CD4-positive, alpha-beta T cell treated with Interleukin-15 for 1 hour (primary cell): ENCODE data around the gene THAP10.
"Not testable (repeated sequence)": the region's sequence is repeated elsewhere in the genome, so short reads cannot be mapped to it uniquely, and the experiment has no call there.

Experiments used
- DNase-seq: peaks from one replicate; pipeline ENCODE4 v3.0.0-alpha.2; 2020

THAP10 gene

GRCh38 chr15:70892002-70892911 is at the start of gene THAP10, which contains the start of gene LRRC49:
Gene THAP10 (minus strand): TSS chr15:70892433. CDS start chr15:70892272, 161 bp downstream.
Gene LRRC49 (plus strand): TSS chr15:70892826. CDS start chr15:70892895, 69 bp downstream.
- DNase-seq = peak; percentile 47

DNA sequence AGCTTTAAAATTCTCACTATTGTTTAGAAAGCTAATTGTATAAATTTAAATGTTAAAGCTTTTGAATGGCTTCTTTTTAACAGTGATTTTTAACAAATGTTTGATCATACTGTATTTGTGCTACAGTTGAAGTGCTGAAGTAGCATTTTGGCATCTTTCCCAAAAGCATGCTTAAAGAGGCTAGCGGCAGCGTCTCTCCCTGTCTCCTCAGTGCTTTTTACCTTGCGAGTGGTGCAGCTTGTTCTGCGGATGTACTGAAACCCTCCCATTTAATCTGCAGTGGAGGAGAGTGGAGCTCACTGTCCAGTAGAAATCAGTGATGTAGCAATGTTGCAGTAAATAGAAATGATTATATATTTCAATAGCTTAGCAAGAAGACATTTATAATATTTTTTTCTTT is 44.1 kb upstream of the THAP10 start:
- DNase-seq = no peak

- no peak for DNase-seq
Measured at GRCh38 chr15:70935631-70936030, 43.4 kb upstream of the THAP10 start.

DNA sequence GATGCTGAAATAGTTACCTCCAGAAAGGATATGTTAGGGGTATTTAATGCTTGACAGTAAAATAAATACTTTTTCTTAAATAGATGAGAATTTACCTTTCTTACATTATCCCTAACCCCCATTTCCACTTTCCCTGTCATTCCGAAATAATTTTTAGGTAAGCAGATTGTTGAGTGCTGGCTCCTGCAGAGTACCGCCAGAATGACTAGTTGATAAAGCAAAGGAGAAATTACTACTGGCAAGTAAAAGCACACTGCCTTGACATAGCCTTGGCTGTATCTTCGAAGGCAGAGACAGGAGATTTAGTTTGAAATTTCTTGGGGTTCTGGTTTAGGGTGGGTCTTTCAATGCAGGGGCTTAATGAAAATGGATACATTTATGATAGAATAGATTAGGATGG is 41.2 kb upstream of the THAP10 start:
- no peak for DNase-seq

DNA sequence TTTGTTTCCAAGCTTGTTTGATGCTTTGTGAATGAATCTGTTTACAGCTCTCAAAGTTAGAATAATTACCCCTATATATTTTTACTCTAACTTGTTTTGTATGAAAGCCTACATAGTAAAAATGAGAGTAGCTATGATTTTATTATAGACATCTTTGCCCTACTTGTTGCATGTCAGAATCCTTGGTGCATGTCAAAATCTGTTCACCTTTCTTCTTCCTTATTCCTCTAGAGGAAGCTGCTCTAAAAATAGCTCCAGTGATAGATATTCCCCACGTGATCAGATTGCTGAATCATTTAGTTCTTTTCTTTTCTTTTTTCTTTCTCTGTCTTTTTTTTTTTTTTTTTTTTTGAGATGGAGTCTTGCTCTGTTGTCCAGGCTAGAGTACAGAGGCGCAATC is 40.2 kb upstream of the THAP10 start:
- no peak for DNase-seq

GRCh38 chr15:70931821-70932220 is 39.6 kb upstream of the THAP10 start:
- DNase-seq = no peak

GRCh38 chr15:70926914-70927313 is 34.7 kb upstream of the THAP10 start:
- DNase-seq = not testable (repeated sequence)

GRCh38 chr15:70923311-70924080 is 31.3 kb upstream of the THAP10 start:
- DNase-seq = no peak

- no peak for DNase-seq
Measured at GRCh38 chr15:70922119-70922518, 29.9 kb upstream of the THAP10 start.

DNA sequence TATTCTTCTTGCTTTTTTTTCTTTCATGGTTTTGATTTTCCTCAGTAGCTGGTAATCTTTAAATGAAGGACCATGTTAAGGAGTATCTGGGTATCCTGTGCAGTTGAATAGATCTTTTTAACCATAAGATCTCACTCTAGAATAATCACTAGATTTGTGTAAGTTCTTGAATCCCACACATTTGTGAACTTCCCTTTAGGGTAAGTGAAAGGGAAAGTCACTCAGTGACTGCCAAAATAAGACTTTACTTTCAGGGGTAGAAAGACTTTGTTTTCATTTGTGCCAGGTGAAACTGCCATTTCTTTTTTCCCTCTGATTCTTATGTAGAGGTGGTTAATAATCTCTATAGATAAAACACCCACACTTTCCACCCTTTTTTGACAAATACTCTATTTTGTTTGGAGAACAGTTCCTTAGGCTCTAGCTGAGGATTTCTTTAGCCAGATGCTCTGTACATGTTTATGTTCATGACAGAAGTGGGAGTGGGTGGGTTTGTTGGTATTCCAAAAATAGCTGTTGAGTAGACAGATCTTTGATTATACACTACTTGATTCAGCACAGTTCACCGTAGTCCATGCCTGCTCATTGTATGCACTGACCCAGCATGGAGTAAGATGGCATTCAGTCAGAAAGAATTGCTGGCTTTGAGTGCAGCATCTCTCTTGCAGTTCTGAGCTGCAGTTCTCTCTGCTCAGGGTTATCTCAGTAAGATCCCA is 28.9 kb upstream of the THAP10 start:
- no peak for DNase-seq

- no peak for DNase-seq
Measured at GRCh38 chr15:70917955-70918354, 25.7 kb upstream of the THAP10 start.

GRCh38 chr15:70916531-70916930 is 24.3 kb upstream of the THAP10 start:
- DNase-seq = no peak

DNA sequence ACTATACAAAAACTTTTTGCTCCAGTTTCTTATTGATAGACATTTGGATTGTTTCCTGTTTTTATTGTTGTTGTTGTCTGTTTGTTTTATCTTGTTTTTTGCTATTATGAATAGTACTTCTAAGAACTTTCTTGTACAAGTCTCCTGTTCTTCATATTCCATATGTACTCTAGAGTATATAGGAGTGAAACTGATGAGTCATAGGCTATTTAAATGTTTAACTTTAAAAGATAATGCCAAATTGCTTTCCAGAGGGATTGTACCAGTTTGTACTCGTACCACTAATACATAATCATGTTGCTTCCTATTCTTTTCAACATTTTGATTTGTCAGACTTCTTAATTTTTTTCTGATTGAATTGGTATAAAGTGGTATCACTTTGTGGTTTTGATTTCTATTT is 20.0 kb upstream of the THAP10 start:
- DNase-seq = no peak

- no peak for DNase-seq
Measured at GRCh38 chr15:70910958-70911357, 18.7 kb upstream of the THAP10 start.

DNA sequence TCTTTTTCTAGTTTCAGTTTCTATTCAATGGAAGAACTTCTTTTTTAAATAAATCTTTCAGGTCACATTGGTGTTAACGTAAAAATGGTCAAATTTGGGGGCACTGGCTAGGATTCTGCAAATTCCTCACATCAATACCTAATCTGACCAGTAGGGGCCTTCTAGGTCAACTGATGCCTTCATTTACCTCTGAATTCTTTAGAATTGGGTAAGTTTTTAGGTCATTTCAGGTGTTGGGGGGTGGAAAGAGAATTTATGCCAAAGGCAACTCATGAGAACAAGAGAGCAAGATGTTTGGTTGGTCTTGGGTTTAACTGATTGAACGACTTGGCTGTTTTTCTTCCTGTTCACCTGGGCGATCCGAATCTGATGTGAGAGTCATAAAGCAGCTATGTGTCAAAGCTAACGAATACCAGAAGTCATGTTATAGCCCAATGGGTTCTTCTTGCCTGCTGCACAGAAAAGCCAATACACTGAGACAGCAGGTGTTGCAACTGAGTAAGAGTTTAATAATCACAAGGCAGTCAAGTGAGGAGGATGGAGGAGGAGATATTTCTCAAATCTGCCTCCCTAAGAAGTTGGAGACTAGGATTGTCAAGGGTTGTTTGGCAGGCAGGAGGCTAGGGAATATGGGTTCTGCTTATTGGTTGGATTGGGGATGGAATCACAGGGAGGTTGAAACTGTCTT is 15.7 kb upstream of the THAP10 start:
- no peak for DNase-seq

DNA sequence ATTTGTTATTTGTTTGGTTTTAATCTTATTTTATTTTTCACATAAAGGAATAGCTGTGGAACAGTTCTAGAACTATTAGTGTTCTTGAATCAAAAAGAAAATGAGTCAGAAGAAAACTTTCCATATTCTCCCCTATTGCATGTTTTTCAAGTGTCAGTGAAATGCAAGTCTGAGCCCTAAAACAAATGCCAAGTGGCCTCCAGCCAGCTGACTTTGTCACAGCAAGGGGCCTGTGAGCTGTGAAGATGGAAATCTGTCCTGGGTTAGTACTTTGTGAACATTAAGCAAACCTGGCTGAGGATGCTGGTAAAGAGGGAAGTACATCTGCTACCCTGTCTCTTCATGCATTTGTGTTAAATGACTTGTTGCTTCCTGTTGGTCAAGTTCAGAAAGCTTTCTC is 14.6 kb upstream of the THAP10 start:
- no peak for DNase-seq

- DNase-seq = no peak
Measured at GRCh38 chr15:70902107-70902506, 9.9 kb upstream of the THAP10 start.

DNA sequence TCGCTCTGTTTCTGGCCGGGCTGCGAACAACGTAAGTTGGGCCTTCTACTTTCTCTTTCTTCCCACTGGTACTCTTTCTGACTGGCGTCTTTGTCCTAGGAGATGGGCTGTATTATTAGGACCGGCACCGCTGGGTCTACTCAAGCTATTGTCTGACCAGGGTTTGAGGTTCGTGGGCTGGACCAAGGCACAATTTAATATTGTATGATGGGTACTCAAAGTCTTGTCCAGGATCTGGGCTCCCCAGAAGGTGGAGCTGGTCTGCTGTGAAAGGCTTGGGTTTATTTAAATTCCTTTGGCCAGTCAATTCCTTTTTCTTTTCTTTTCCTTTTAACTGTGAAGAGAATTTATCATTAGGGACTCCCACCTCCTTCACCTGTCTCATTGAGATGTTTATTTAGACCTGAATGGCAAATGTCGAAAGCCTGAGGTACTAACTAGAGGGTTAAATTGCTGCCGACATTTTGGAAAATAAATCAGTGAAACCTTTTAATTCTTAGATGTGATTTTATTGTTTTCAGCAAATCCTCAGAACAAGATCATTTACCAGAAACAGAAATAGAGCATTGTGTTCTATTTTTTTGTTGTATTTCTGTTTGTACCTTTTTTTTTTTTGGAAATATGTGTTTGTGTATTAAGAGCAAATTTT is 803 bp upstream of the THAP10 start:
- no peak for DNase-seq

GRCh38 chr15:70882361-70882760 is 9.9 kb downstream of the THAP10 start:
- no peak for DNase-seq

GRCh38 chr15:70880781-70881180 is 11.5 kb downstream of the THAP10 start:
- DNase-seq = no peak

DNA sequence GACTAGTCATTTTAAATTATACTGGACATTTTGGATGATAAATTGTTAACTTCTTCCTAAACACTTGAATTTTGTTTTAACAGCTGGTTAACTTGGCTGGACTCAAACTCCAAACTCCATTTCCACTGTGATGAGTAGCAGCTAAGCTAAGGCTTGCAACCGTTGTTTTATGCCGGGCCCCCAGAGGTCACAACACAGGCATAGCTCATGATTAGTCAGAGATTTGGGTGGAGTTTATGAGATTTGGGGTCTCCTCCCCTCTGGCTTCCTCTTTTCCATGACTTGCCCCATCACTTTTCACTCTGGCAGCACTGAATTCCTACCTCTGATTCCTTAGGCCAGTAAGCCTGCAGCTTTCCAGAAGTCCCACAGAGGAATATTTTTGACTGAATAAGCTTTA is 12.8 kb downstream of the THAP10 start:
- no peak for DNase-seq

GRCh38 chr15:70876683-70877082 is 15.6 kb downstream of the THAP10 start:
- DNase-seq = no peak
